DND-41 (cell line): ENCODE measurements around the gene EDA.

Experiments used
- CTCF ChIP-seq: IDR thresholded peaks from 2 replicates; pipeline ENCODE4 v1.5.1; 2012; ENCODE audit warnings: borderline replicate concordance, low read length, moderate library complexity, mild to moderate bottlenecking; ENCODE audit not compliant: poor library complexity, severe bottlenecking; ENCODE audit errors: extremely low read depth
- EZH2 ChIP-seq: IDR thresholded peaks from 3 replicates; pipeline ENCODE4 v1.6.1; 2012; ENCODE audit warnings: borderline replicate concordance, low read depth, mild to moderate bottlenecking, moderate library complexity, low read length, inconsistent platforms; ENCODE audit not compliant: severe bottlenecking

DNA sequence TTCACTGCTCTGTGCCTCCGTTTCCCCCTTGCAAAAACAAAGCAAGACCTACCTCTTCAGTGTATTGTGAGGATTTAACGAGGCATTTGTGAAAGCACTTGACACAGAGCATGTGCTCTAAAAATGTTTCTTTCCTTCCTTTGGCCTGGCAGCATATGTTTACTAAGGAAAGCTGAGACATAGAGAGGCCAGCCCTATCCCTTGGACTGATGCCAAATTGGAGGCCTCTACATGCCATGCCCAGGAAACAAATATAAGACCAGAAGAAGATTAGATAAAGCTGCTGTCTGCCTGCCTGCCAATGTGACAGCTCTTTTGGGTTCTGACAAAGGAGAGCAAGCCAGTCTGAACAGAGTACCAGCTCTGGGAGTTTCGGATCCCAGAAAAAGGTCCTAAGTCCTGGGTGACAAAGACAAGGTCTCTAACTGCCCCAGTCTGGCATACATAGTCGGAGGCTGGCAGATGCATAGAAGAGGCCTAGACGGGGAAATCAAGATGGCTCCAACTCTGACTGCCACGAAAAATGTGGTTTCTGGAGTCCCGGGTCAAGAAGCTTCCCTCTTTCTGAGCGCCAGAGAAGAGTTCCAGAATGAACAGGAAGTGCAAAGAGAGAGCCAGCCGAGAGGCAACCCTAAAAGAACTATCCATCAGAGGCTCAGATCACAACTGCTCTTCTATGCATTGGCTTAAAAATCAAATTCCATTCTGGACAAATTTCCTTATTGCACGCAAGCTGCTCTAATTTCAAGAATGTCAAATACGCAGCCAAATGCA, 472.1 kb downstream of the EDA start:
- no peak for TF ChIP-seq EZH2
- no peak for TF ChIP-seq CTCF
